ENCODE measurements around the gene DNAJC1.

- TF ChIP-seq, protein P1, sequence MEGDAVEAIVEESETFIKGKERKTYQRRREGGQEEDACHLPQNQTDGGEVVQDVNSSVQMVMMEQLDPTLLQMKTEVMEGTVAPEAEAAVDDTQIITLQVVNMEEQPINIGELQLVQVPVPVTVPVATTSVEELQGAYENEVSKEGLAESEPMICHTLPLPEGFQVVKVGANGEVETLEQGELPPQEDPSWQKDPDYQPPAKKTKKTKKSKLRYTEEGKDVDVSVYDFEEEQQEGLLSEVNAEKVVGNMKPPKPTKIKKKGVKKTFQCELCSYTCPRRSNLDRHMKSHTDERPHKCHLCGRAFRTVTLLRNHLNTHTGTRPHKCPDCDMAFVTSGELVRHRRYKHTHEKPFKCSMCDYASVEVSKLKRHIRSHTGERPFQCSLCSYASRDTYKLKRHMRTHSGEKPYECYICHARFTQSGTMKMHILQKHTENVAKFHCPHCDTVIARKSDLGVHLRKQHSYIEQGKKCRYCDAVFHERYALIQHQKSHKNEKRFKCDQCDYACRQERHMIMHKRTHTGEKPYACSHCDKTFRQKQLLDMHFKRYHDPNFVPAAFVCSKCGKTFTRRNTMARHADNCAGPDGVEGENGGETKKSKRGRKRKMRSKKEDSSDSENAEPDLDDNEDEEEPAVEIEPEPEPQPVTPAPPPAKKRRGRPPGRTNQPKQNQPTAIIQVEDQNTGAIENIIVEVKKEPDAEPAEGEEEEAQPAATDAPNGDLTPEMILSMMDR (IDR thresholded peaks at IDR 0.05) = no peak
- no peak for TF ChIP-seq EP300 (IDR thresholded peaks at IDR 0.05)
Observed at GRCh38 chr10:21832821-21833130, 170.8 kb downstream of the DNAJC1 start.

Data from sigmoid colon (tissue), 4 donors.